ENCODE data around the gene KCNG2. TPM values are rescaled to one million over a fixed set of nuclear protein-coding genes. Genes with fewer than 3 reads are reported as not detected.

The KCNG2 gene
- total and polyA plus RNA-seq, 2 of the 8 experiments (the other 6 are each of a cell fraction or from before 2014, with no cell fraction given): 0.19 to 0.74 TPM

DNA sequence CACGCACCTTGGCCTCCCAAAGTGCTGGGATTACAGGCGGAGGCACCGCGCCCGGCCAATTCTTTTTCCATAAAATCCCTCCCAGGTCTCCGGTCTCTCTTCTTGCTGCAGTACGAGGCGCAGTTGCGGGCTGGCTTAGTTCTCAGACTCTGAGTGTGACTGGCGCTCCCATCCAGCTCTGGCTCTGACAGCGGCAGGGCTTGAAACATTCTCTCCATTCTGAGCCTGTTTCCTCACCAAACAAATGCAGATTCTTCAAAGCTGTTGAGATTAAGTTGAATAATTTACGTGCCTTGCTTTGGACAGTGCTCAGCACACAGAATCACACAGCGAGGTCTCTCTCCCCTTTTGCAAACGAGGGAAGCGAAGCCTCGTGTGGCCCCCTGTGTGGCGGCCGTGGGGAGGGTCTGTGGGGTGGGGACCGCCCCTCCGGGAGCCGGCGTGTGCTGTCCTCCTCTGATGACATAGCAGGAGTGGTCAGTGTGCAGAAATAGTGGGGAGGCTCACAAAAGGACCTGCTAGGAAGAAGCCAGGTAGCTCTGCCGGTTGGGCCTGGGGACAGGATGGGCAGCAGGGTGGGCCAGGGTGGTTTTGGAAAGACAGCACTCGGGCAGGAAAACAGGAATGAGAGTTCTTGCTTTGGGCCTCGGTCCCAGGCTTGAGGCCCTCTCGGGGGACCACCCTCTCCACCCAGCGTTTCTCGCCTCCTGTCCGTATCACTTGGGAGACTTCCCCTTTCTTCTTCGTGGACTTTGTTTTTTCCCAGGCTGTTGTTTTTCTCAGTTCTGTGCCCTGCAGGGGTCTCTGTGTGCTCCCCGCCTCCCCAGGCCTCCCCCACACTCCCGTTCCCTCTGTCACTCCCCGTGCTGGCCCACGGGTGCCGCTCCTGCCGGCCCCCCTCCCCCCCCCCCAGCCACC lies 75.0 kb downstream of the KCNG2 start:
- Histone ChIP-seq H3K4me2 (ENCODE audit: insufficient read depth in 1 of 2, low read depth in 2 of 2, low read length in 2 of 2) (no peak overlapping the region), H2BK120ac (replicated peaks; ENCODE audit: low read depth, low read length) (no peak overlapping the region), H2BK12ac (ENCODE audit: low read depth, low read length) (no peak overlapping the region), H2AFZ (ENCODE audit: low read length) (no peak overlapping the region), H4K91ac (replicated peaks; ENCODE audit: insufficient read length, low read length) (no peak overlapping the region), H3K79me1 (ENCODE audit: low read depth, low read length) (no peaks in the 10 kb centered on the region), H3K9me3 (ENCODE audit: insufficient read depth in 2 of 2, low read depth in 1 of 2, low read length in 1 of 2) (no peaks in the 10 kb centered on the region), H3K4me1 (replicated peaks in 1 of 4; ENCODE audit: control insufficient read depth in 3 of 4, insufficient read depth in 4 of 4, low read length in 3 of 4) (no peaks in the 10 kb centered on the region; a peak in 1 of 7 replicates), H4K8ac (ENCODE audit: extremely low read depth, insufficient read depth, low read length) (no peak overlapping the region), H2BK15ac (ENCODE audit: low read length) (no peak overlapping the region), H3K23ac (ENCODE audit: insufficient read length) (no peak overlapping the region), H2AK5ac (ENCODE audit: low read depth, low read length) (no peak overlapping the region), H3K23me2 (ENCODE audit: low read depth, low read length) (no peaks in the 10 kb centered on the region), H3K27ac (ENCODE audit: low read depth, low read length) (no peak overlapping the region), H2BK5ac (ENCODE audit: low read depth, low read length) (no peak overlapping the region), H2BK20ac (ENCODE audit: low read length) (no peak overlapping the region), H3K56ac (replicated peaks; ENCODE audit: insufficient read length, low read depth, low read length) (no peak overlapping the region), H3K79me2 (ENCODE audit: control insufficient read depth in 1 of 2, insufficient read depth in 2 of 2, low read length in 2 of 2) (no peaks in the 10 kb centered on the region), H3K36me3 (ENCODE audit: control insufficient read depth in 2 of 4, insufficient read depth in 4 of 4, low read length in 3 of 4) (no peaks in the 10 kb centered on the region), H3K4me3 (ENCODE audit: extremely low read depth in 1 of 4, insufficient read depth in 2 of 4, low read depth in 3 of 4, low read length in 4 of 4) (no peak overlapping the region), H4K20me1 (replicated peaks in 1 of 2; ENCODE audit: control insufficient read depth in 1 of 2, insufficient read depth in 2 of 2, low read length in 2 of 2) (peaks cover 0 to under 1% of the 10 kb centered on the region in 2 experiments), H3K18ac (ENCODE audit: extremely low read depth, low read length) (no peak overlapping the region), H4K5ac (ENCODE audit: insufficient read length, low read depth, low read length) (no peak overlapping the region), H3K4ac (replicated peaks; ENCODE audit: insufficient read length, low read depth, low read length) (no peak overlapping the region), H3K14ac (ENCODE audit: insufficient read length) (no peak overlapping the region), H3K9ac (replicated peaks in 1 of 4; ENCODE audit: extremely low read depth in 1 of 4, low read depth in 3 of 4, low read length in 3 of 4) (no peak overlapping the region), H3K27me3 (replicated peaks in 1 of 4; ENCODE audit: control insufficient read depth in 3 of 4, extremely low read depth in 1 of 4, insufficient read depth in 3 of 4, low read length in 3 of 4) (no peaks in the 10 kb centered on the region)
- FAIRE-seq (no peak), DNase-seq (ENCODE audit: low read depth in 1 of 2, low spot score in 2 of 2) (no peak)
- WGBS, 2 experiments (ENCODE audit: extremely low coverage in 1 of 2, insufficient coverage in 1 of 2, insufficient read length in 1 of 2, insufficient replicate concordance in 2 of 2, low coverage in 1 of 2, low lambda C conversion rate in 2 of 2, missing lambda C conversion rate in 1 of 2): 79% methylated on average over 28 of the region's 36 CpGs; no CpG with 5 or more reads in 1 of the 2 experiments
- ChIA-PET POLR2A (ENCODE audit: partially characterized antibody) (no interaction called here), CTCF (ENCODE audit: partially characterized antibody) (interaction anchor here (0.6 to 1.5 kb wide), 5 partner anchors 9 to 268 kb away, joined by 3 to 4 read pairs (median 3); no protein-coding TSS in a partner anchor)
- TF ChIP-seq JUN (IDR thresholded peaks at IDR 0.05; ENCODE audit: low read depth, low read length) (no peak), CHD1 (IDR thresholded peaks at IDR 0.05; ENCODE audit: low read depth, low read length) (no peak), POU5F1 (IDR thresholded peaks at IDR 0.05; ENCODE audit: low read depth, low read length) (no peak), TEAD4 (IDR thresholded peaks at IDR 0.05; ENCODE audit: low read depth, low read length) (no peak), CEBPB (IDR thresholded peaks at IDR 0.05; ENCODE audit: low read depth, low read length) (no peak), RXRA (IDR thresholded peaks at IDR 0.05; ENCODE audit: insufficient read depth, low read depth, low read length) (no peak), HDAC6 (IDR thresholded peaks at IDR 0.05; ENCODE audit: low read depth, low read length) (no peak), BCL11A (IDR thresholded peaks at IDR 0.05; ENCODE audit: low read depth in 2 of 2, low read length in 2 of 2) (no peak), ASH2L (IDR thresholded peaks at IDR 0.05; ENCODE audit: low read length) (no peak), BRCA1 (IDR thresholded peaks at IDR 0.05; ENCODE audit: low read depth, low read length) (no peak), TBP (IDR thresholded peaks at IDR 0.05; ENCODE audit: low read depth, low read length) (no peak), SP2 (IDR thresholded peaks at IDR 0.05; ENCODE audit: low read length) (no peak), RBBP5 (IDR thresholded peaks at IDR 0.05; ENCODE audit: borderline replicate concordance, low read depth, low read length) (no peak), TAF7 (optimal IDR thresholded peaks at IDR 0.05; ENCODE audit: borderline replicate concordance, low read depth, low read length) (no peak)

Measured in H1 (cell line).